ENCODE results near the gene C1QL4. TPM values are rescaled to one million over a fixed set of nuclear protein-coding genes. Genes with fewer than 3 reads are reported as not detected.

C1QL4 gene
- total RNA-seq, 1 donor from 2014 or later: not detected

Other genes starting within 250 kb of the C1QL4 start
- gene DHH, start 242.4 kb downstream of the C1QL4 start, total RNA-seq: 9.0 TPM
- gene LMBR1L, start 226.3 kb downstream of the C1QL4 start, total RNA-seq: 39.8 TPM
- 509 TPM for gene TUBA1B, start 205.8 kb downstream of the C1QL4 start, total RNA-seq
- 491 TPM for gene TUBA1A, start 148.1 kb downstream of the C1QL4 start, total RNA-seq
- 78.3 TPM for gene TUBA1C, start 72.1 kb downstream of the C1QL4 start, total RNA-seq
- 5.2 TPM for gene PRPH, start 42.0 kb downstream of the C1QL4 start, total RNA-seq
- 7.7 TPM for gene TROAP, start 13.9 kb downstream of the C1QL4 start, total RNA-seq
- gene DNAJC22, start 9.7 kb upstream of the C1QL4 start, total RNA-seq: not detected
- 28.7 TPM for gene SPATS2, start 30.3 kb upstream of the C1QL4 start, total RNA-seq
- gene KCNH3, start 201.8 kb upstream of the C1QL4 start, total RNA-seq: 2.3 TPM
- 51.8 TPM for gene MCRS1, start 231.0 kb upstream of the C1QL4 start, total RNA-seq